Activated T-helper 2 cell treated with anti-CD3 and anti-CD28 coated beads, Interferon-gamma antibody, Interleukin-2, Interleukin-4, amounts not matched to agents 10 μg/mL and 5 μg/mL and 100 μg/mL, durations not matched to agents 14 hours and 24 hours and 36 hours (primary cell): ENCODE results near the gene BAIAP3. TPM values are rescaled to one million over a fixed set of nuclear protein-coding genes. Genes with fewer than 3 reads are reported as not detected.

Source experiments
- DNase-seq: peaks from one replicate; pipeline ENCODE4 v3.0.0; 2021; ENCODE audit warnings: low spot score
- H3K27ac Mint-ChIP-seq: one replicate; pipeline ENCODE4 v1.8.0; 2021; ENCODE audit warnings: mixed read lengths
- H3K27me3 Mint-ChIP-seq: one replicate; pipeline ENCODE4 v1.8.0; 2021; ENCODE audit warnings: low read depth, mixed read lengths
- H3K36me3 Mint-ChIP-seq: one replicate; pipeline ENCODE4 v1.8.0; 2021; ENCODE audit warnings: low read depth, mixed read lengths
- H3K4me1 Mint-ChIP-seq: one replicate; pipeline ENCODE4 v1.8.0; 2021; ENCODE audit warnings: low read depth, mixed read lengths
- H3K4me3 Mint-ChIP-seq: one replicate; pipeline ENCODE4 v1.8.0; 2021; ENCODE audit warnings: low read depth, mild to moderate bottlenecking, moderate library complexity, mixed read lengths
- H3K9me3 Mint-ChIP-seq: one replicate; pipeline ENCODE4 v1.8.0; 2021; ENCODE audit warnings: mixed read lengths
- intact Hi-C: fragments of 100-400 bp; cut with micrococcal nuclease; formaldehyde crosslinking; loops from one replicate; pipeline ENCODE4 v1.15.1; 2023
- total RNA-seq: library from RNA; stranded (reverse); gene quantifications from 2 replicates; pipeline ENCODE4 v1.2.3, GENCODE V29; 2022

BAIAP3 gene
- total RNA-seq, 1 donor from 2014 or later: 0.32 TPM

DNA sequence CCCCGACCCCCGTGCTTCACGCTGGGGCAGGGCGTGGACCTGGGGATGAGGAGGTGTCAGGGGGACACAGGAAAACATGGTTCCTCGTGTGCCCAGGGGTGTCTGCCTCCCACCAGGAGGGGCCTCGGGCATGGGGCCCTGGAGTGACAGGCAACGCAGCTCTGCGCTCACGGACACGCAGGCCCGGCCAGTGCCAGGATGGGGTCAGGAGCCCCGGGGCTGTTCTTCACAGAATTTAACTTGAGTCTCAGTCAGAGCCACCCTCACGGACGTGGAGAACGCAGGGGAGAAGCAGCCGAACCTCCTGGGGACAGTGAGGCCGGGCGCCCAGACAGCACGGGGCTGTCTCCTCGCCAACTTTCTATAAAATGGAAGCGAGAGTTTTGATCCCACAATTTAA is 64.3 kb downstream of the BAIAP3 start:
- no peaks in the 10 kb centered on the region for H3K4me1 Mint-ChIP-seq
- no peak for DNase-seq
- H3K4me3 Mint-ChIP-seq: no peak overlapping the region
- peaks cover 23% of the 10 kb centered on the region for H3K36me3 Mint-ChIP-seq
- H3K27ac Mint-ChIP-seq: no peak overlapping the region
- intact Hi-C loops: loop anchor here (1.0 kb wide), 1 partner anchor 39 kb away; no protein-coding TSS in a partner anchor
- no peaks in the 10 kb centered on the region for H3K27me3 Mint-ChIP-seq
- no peaks in the 10 kb centered on the region for H3K9me3 Mint-ChIP-seq

DNA sequence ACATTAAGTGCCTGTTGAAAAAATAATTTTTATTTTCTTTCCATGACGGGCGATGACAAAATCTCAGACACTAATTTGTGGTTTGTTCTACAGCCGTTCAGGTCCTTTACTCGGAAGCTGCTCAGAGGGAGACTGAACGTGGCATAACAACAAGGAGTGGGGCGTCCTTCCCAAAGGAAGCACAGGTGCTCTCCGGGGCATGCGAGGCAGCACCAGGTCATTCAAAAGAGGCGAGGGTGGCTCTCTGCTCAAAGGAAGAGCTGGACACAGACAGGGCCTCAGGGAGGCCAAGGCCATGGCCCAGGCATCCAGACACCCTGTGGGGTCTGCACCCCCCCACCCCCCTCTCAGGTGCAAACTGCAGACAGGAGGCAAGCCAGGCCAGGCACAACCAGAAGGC is 64.9 kb downstream of the BAIAP3 start:
- no peaks in the 10 kb centered on the region for H3K9me3 Mint-ChIP-seq
- DNase-seq: no peak
- H3K4me1 Mint-ChIP-seq: no peaks in the 10 kb centered on the region
- H3K27ac Mint-ChIP-seq: no peak overlapping the region
- peaks cover 22% of the 10 kb centered on the region for H3K36me3 Mint-ChIP-seq
- no peaks in the 10 kb centered on the region for H3K27me3 Mint-ChIP-seq
- no peak overlapping the region for H3K4me3 Mint-ChIP-seq
- intact Hi-C loops: loop anchor here (1.0 kb wide), 1 partner anchor 40 kb away; no protein-coding TSS in a partner anchor

Other genes starting within 250 kb of the BAIAP3 start
- gene C1QTNF8, start 237.4 kb upstream of the BAIAP3 start, total RNA-seq: not detected in 2 replicates
- gene CACNA1H, start 180.5 kb upstream of the BAIAP3 start, total RNA-seq: 0.09 TPM in 2 replicates
- not detected in 2 replicates for gene TPSG1, start 108.4 kb upstream of the BAIAP3 start, total RNA-seq
- not detected in 2 replicates for gene TPSB2, start 103.5 kb upstream of the BAIAP3 start, total RNA-seq
- not detected in 2 replicates for gene TPSAB1, start 92.9 kb upstream of the BAIAP3 start, total RNA-seq
- not detected in 2 replicates for gene TPSD1, start 77.6 kb upstream of the BAIAP3 start, total RNA-seq
- 264 and 265 TPM in 2 replicates for gene UBE2I, start 24.0 kb upstream of the BAIAP3 start, total RNA-seq
- 64.1 and 72.9 TPM in 2 replicates for gene TSR3, start 18.2 kb downstream of the BAIAP3 start, total RNA-seq
- 21.3 and 24.1 TPM in 2 replicates for gene GNPTG, start 18.3 kb downstream of the BAIAP3 start, total RNA-seq
- gene UNKL, start 81.1 kb downstream of the BAIAP3 start, total RNA-seq: 36.3 and 44.6 TPM in 2 replicates
- gene UQCC4, start 87.1 kb downstream of the BAIAP3 start, total RNA-seq: 17.8 and 21.3 TPM in 2 replicates
- gene PERCC1, start 97.4 kb downstream of the BAIAP3 start, total RNA-seq: not detected in 2 replicates
- 0.80 and 1.2 TPM in 2 replicates for gene CCDC154, start 110.9 kb downstream of the BAIAP3 start, total RNA-seq
- gene CLCN7, start 141.4 kb downstream of the BAIAP3 start, total RNA-seq: 52.2 and 54.3 TPM in 2 replicates
- gene PTX4, start 155.3 kb downstream of the BAIAP3 start, total RNA-seq: not detected in 2 replicates
- gene TELO2, start 159.7 kb downstream of the BAIAP3 start, total RNA-seq: 72.6 and 74.8 TPM in 2 replicates
- gene TMEM204, start 200.0 kb downstream of the BAIAP3 start, total RNA-seq: 17.2 and 17.8 TPM in 2 replicates